Endothelial cell of umbilical vein (primary cell): ENCODE measurements around the gene GRM8.

Experiments
- EZH2 ChIP-seq: IDR thresholded peaks from 2 replicates; pipeline ENCODE4 v1.6.1; 2012; ENCODE audit warnings: borderline replicate concordance, low read depth, mild to moderate bottlenecking, moderate library complexity, low read length, inconsistent platforms; ENCODE audit not compliant: severe bottlenecking
- FOS ChIP-seq: IDR thresholded peaks from 2 replicates; pipeline ENCODE4 v1.6.1; 2011; ENCODE audit warnings: mild to moderate bottlenecking, low read length, moderate library complexity, borderline replicate concordance; ENCODE audit not compliant: insufficient read depth
- GATA2 ChIP-seq: IDR thresholded peaks from 2 replicates; pipeline ENCODE4 v1.7.0; 2011; ENCODE audit warnings: low read depth, mild to moderate bottlenecking, moderate library complexity, mixed read lengths, low read length; ENCODE audit not compliant: insufficient read length, insufficient read depth
- JUN ChIP-seq: IDR thresholded peaks from 2 replicates; pipeline ENCODE4 v1.6.1; 2011; ENCODE audit warnings: borderline replicate concordance, low read depth; ENCODE audit not compliant: insufficient read length, insufficient read depth
- POLR2A ChIP-seq: IDR thresholded peaks from 2 replicates; pipeline ENCODE4 v1.6.1; 2012; ENCODE audit warnings: low read depth, mild to moderate bottlenecking, control low read depth, low read length
- TF ChIP-seq, protein P1 (sequence below), 2 donors: IDR thresholded peaks; 1 replicate in 1 of 2; 2 replicates in 1 of 2; pipeline ENCODE4 v1.5.1; 2011; ENCODE audit warnings: low read length in 2 of 2, mild to moderate bottlenecking in 2 of 2, moderate library complexity in 2 of 2, control low read depth in 1 of 2, inconsistent platforms in 1 of 2, low read depth in 1 of 2; ENCODE audit not compliant: insufficient read depth in 1 of 2; ENCODE audit errors: extremely low read depth in 1 of 2
- TF ChIP-seq, protein P2 (sequence below): IDR thresholded peaks from 2 replicates; pipeline ENCODE4 v1.6.1; 2011; ENCODE audit not compliant: insufficient read depth, insufficient read length

DNA sequence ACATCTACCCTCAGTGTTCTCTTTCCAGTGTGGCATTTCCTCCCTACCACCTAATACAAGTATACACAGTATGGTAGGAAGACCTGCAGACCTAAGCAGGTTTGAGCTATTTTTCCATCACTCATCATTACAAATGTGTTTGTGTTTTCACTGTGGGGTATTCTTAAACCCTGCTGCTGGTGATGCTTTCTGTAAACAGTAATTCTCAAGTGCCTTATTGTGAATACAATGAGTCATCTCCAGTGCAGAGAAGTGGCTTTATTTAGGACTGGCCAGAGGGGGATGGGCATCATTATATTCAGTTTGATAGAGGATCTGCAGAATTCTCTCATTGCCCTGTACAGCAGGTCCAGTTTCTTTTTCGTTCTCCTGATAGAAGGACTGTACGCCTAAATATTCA is 63.7 kb downstream of the GRM8 start:
- TF ChIP-seq, protein P1, sequence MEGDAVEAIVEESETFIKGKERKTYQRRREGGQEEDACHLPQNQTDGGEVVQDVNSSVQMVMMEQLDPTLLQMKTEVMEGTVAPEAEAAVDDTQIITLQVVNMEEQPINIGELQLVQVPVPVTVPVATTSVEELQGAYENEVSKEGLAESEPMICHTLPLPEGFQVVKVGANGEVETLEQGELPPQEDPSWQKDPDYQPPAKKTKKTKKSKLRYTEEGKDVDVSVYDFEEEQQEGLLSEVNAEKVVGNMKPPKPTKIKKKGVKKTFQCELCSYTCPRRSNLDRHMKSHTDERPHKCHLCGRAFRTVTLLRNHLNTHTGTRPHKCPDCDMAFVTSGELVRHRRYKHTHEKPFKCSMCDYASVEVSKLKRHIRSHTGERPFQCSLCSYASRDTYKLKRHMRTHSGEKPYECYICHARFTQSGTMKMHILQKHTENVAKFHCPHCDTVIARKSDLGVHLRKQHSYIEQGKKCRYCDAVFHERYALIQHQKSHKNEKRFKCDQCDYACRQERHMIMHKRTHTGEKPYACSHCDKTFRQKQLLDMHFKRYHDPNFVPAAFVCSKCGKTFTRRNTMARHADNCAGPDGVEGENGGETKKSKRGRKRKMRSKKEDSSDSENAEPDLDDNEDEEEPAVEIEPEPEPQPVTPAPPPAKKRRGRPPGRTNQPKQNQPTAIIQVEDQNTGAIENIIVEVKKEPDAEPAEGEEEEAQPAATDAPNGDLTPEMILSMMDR (IDR thresholded peaks at IDR 0.05; ENCODE audit: extremely low read depth in 1 of 2, insufficient read depth in 1 of 2, low read depth in 1 of 2, low read length in 2 of 2) = no peak
- TF ChIP-seq EZH2 (no peak), JUN (no peak), POLR2A (no peak), GATA2 (no peak), FOS (no peak)
- TF ChIP-seq, protein P2, sequence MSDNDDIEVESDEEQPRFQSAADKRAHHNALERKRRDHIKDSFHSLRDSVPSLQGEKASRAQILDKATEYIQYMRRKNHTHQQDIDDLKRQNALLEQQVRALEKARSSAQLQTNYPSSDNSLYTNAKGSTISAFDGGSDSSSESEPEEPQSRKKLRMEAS = no peak
